SJSA1 (cell line): ENCODE results near the gene KRTAP4-16. TPM values are rescaled to one million over a fixed set of nuclear protein-coding genes. Genes with fewer than 3 reads are reported as not detected.
"Not testable (repeated sequence)": the region's sequence is repeated elsewhere in the genome, so short reads cannot be mapped to it uniquely, and the experiment has no call there.

Source experiments
- DNase-seq, 2 experiments: peaks; one replicate each; pipeline ENCODE4 v3.0.0-alpha.2; 2015 to 2020; ENCODE audit warnings: low spot score in 2 of 2, low read depth in 1 of 2
- H3K27ac ChIP-seq: fragments of 250-450 bp; sonication (Bioruptor Pico); 2 replicates; pipeline ENCODE4 v1.5.1; 2020; ENCODE audit warnings: mild to moderate bottlenecking, moderate library complexity
- H3K27me3 ChIP-seq: fragments of 250-450 bp; sonication (Bioruptor Pico); replicated peaks from 2 replicates; pipeline ENCODE4 v1.5.1; 2020; ENCODE audit warnings: mild to moderate bottlenecking, moderate library complexity
- H3K36me3 ChIP-seq: fragments of 250-450 bp; sonication (Bioruptor Pico); 2 replicates; pipeline ENCODE4 v1.5.1; 2020; ENCODE audit warnings: mild to moderate bottlenecking
- H3K4me1 ChIP-seq: fragments of 250-450 bp; sonication (Bioruptor Pico); replicated peaks from 2 replicates; pipeline ENCODE4 v1.6.1; 2021; ENCODE audit warnings: mild to moderate bottlenecking
- H3K4me3 ChIP-seq: fragments of 250-450 bp; sonication (Bioruptor Pico); 2 replicates; pipeline ENCODE4 v1.5.1; 2020; ENCODE audit warnings: mild to moderate bottlenecking
- H3K9me3 ChIP-seq: fragments of 250-450 bp; sonication (Bioruptor Pico); replicated peaks from 2 replicates; pipeline ENCODE4 v1.5.1; 2020; ENCODE audit warnings: mild to moderate bottlenecking
- total RNA-seq: library from RNA; depleted of rRNA; stranded (reverse); fragments of >200 nt; shearing (Covaris generic); gene quantifications from 2 replicates; pipeline ENCODE4 v1.2.3, GENCODE V29; 2014; rRNA removed

Gene KRTAP4-16
- total RNA-seq, 1 experiment from 2014 or later = not detected

GRCh38 chr17:41057547-41057946, 44.5 kb downstream of the KRTAP4-16 start:
- Histone ChIP-seq H3K4me1 (peaks cover 47% of the 10 kb centered on the region), H3K27ac (no peak overlapping the region), H3K9me3 (peaks cover 6% of the 10 kb centered on the region; the same call in 1 of the 2 replicates), H3K27me3 (no peaks in the 10 kb centered on the region), H3K4me3 (no peak overlapping the region), H3K36me3 (no peaks in the 10 kb centered on the region)
- no peak for DNase-seq

GRCh38 chr17:41055130-41055529, 46.9 kb downstream of the KRTAP4-16 start, which contains the start of gene KRTAP2-2:
Gene KRTAP2-2 (minus strand): TSS chr17:41055230. CDS start chr17:41055211, 19 bp downstream.
- not testable (repeated sequence) for H3K27me3 ChIP-seq, H3K36me3 ChIP-seq, H3K4me3 ChIP-seq, H3K27ac ChIP-seq, DNase-seq, H3K9me3 ChIP-seq
- peaks cover 28% of the 10 kb centered on the region for H3K4me1 ChIP-seq

- not testable (repeated sequence) for H3K9me3 ChIP-seq, DNase-seq, H3K27me3 ChIP-seq, H3K36me3 ChIP-seq, H3K4me3 ChIP-seq, H3K27ac ChIP-seq
- H3K4me1 ChIP-seq = peaks cover 22% of the 10 kb centered on the region
Observed at GRCh38 chr17:41054556-41054955, 47.5 kb downstream of the KRTAP4-16 start.

- no peak for DNase-seq
- H3K27ac ChIP-seq = no peak overlapping the region
Observed at GRCh38 chr17:41054025-41054424, 48.0 kb downstream of the KRTAP4-16 start.

GRCh38 chr17:41052566-41052965, 49.4 kb downstream of the KRTAP4-16 start:
- H3K9me3 ChIP-seq = no peaks in the 10 kb centered on the region
- H3K4me3 ChIP-seq = no peak overlapping the region
- H3K27ac ChIP-seq = no peak overlapping the region
- H3K4me1 ChIP-seq = peaks cover 25% of the 10 kb centered on the region
- no peaks in the 10 kb centered on the region for H3K36me3 ChIP-seq
- H3K27me3 ChIP-seq = no peaks in the 10 kb centered on the region
- no peak for DNase-seq

More at GRCh38 chr17:41054025-41054424, 48.0 kb downstream of the KRTAP4-16 start:
- peaks cover 21% of the 10 kb centered on the region for H3K4me1 ChIP-seq
- H3K36me3 ChIP-seq = no peaks in the 10 kb centered on the region
- no peaks in the 10 kb centered on the region for H3K9me3 ChIP-seq
- H3K4me3 ChIP-seq = no peak overlapping the region
- no peaks in the 10 kb centered on the region for H3K27me3 ChIP-seq

Other genes starting within 250 kb of the KRTAP4-16 start
- gene KRT12, start 235.0 kb downstream of the KRTAP4-16 start, total RNA-seq = not detected in 2 replicates
- gene KRT20, start 217.0 kb downstream of the KRTAP4-16 start, total RNA-seq = not detected in 2 replicates
- not detected in 2 replicates for gene KRT23, start 164.6 kb downstream of the KRTAP4-16 start, total RNA-seq
- gene KRT39, start 135.3 kb downstream of the KRTAP4-16 start, total RNA-seq = not detected in 2 replicates
- not detected in 2 replicates for gene KRT40, start 117.9 kb downstream of the KRTAP4-16 start, total RNA-seq
- gene KRTAP3-3, start 108.0 kb downstream of the KRTAP4-16 start, total RNA-seq = not detected in 2 replicates
- gene KRTAP3-2, start 102.3 kb downstream of the KRTAP4-16 start, total RNA-seq = not detected in 2 replicates
- not detected in 2 replicates for gene KRTAP3-1, start 93.1 kb downstream of the KRTAP4-16 start, total RNA-seq
- gene KRTAP1-5, start 75.0 kb downstream of the KRTAP4-16 start, total RNA-seq = 0.45 and 2.5 TPM in 2 replicates
- gene KRTAP1-4, start 72.0 kb downstream of the KRTAP4-16 start, total RNA-seq = not detected in 2 replicates
- gene KRTAP1-3, start 67.3 kb downstream of the KRTAP4-16 start, total RNA-seq = not detected in 2 replicates
- not detected in 2 replicates for gene KRTAP1-1, start 60.8 kb downstream of the KRTAP4-16 start, total RNA-seq
- not detected in 2 replicates for gene KRTAP2-1, start 54.9 kb downstream of the KRTAP4-16 start, total RNA-seq
- not detected in 2 replicates for gene KRTAP2-2, start 47.0 kb downstream of the KRTAP4-16 start, total RNA-seq
- gene KRTAP2-3, start 42.1 kb downstream of the KRTAP4-16 start, total RNA-seq = not detected in 2 replicates
- gene KRTAP2-4, start 36.3 kb downstream of the KRTAP4-16 start, total RNA-seq = not detected in 2 replicates
- not detected in 2 replicates for gene KRTAP4-7, start 18.1 kb downstream of the KRTAP4-16 start, total RNA-seq
- not detected in 2 replicates for gene KRTAP4-8, start 4.1 kb downstream of the KRTAP4-16 start, total RNA-seq
- gene KRTAP4-9, start 3.2 kb upstream of the KRTAP4-16 start, total RNA-seq = not detected in 2 replicates
- not detected in 2 replicates for gene KRTAP4-11, start 16.2 kb upstream of the KRTAP4-16 start, total RNA-seq
- not detected in 2 replicates for gene KRTAP4-12, start 22.0 kb upstream of the KRTAP4-16 start, total RNA-seq
- gene KRTAP4-6, start 38.3 kb upstream of the KRTAP4-16 start, total RNA-seq = not detected in 2 replicates
- gene KRTAP4-5, start 47.6 kb upstream of the KRTAP4-16 start, total RNA-seq = not detected in 2 replicates
- not detected in 2 replicates for gene KRTAP4-4, start 58.5 kb upstream of the KRTAP4-16 start, total RNA-seq
- gene KRTAP4-3, start 66.0 kb upstream of the KRTAP4-16 start, total RNA-seq = not detected in 2 replicates
- not detected in 2 replicates for gene KRTAP4-2, start 76.0 kb upstream of the KRTAP4-16 start, total RNA-seq
- gene KRTAP4-1, start 82.7 kb upstream of the KRTAP4-16 start, total RNA-seq = not detected in 2 replicates
- not detected in 2 replicates for gene KRTAP9-1, start 87.7 kb upstream of the KRTAP4-16 start, total RNA-seq
- not detected in 2 replicates for gene KRTAP9-2, start 124.4 kb upstream of the KRTAP4-16 start, total RNA-seq
- not detected in 2 replicates for gene KRTAP9-3, start 130.2 kb upstream of the KRTAP4-16 start, total RNA-seq
- gene KRTAP9-8, start 135.8 kb upstream of the KRTAP4-16 start, total RNA-seq = not detected in 2 replicates
- gene KRTAP9-4, start 147.5 kb upstream of the KRTAP4-16 start, total RNA-seq = not detected in 2 replicates
- not detected in 2 replicates for gene KRTAP9-9, start 153.2 kb upstream of the KRTAP4-16 start, total RNA-seq
- gene KRTAP9-6, start 163.2 kb upstream of the KRTAP4-16 start, total RNA-seq = not detected in 2 replicates
- gene KRTAP9-7, start 173.5 kb upstream of the KRTAP4-16 start, total RNA-seq = not detected in 2 replicates
- not detected in 2 replicates for gene KRTAP29-1, start 200.6 kb upstream of the KRTAP4-16 start, total RNA-seq
- gene KRTAP16-1, start 207.1 kb upstream of the KRTAP4-16 start, total RNA-seq = not detected in 2 replicates
- gene KRTAP17-1, start 213.5 kb upstream of the KRTAP4-16 start, total RNA-seq = not detected in 2 replicates
- not detected in 2 replicates for gene KRT33A, start 248.6 kb upstream of the KRTAP4-16 start, total RNA-seq